Suprapubic skin (tissue), 4 donors: Measurements from ENCODE around the gene MGAT4C. TPM values are rescaled to one million over a fixed set of nuclear protein-coding genes. Genes with fewer than 3 reads are reported as not detected.
"Not testable (repeated sequence)": the region's sequence is repeated elsewhere in the genome, so short reads cannot be mapped to it uniquely, and the experiment has no call there.

Experiments used
- DNase-seq, 2 donors: peaks; one replicate each; pipeline ENCODE4 v3.0.0-alpha.2; 2019; ENCODE audit warnings: low spot score in 2 of 2
- H3K27ac ChIP-seq: fragments of 200-600 bp; sonication (generic); one replicate; pipeline ENCODE4 v1.5.1; 2019
- H3K27me3 ChIP-seq: fragments of 200-600 bp; sonication (generic); one replicate; pipeline ENCODE4 v1.5.1; 2019
- H3K36me3 ChIP-seq: fragments of 200-600 bp; sonication (generic); one replicate; pipeline ENCODE4 v1.5.1; 2019
- H3K4me1 ChIP-seq: fragments of 200-600 bp; sonication (generic); one replicate; pipeline ENCODE4 v1.5.1; 2019
- H3K4me3 ChIP-seq: fragments of 200-600 bp; sonication (generic); one replicate; pipeline ENCODE4 v1.5.1; 2019; ENCODE audit warnings: mild to moderate bottlenecking
- H3K9me3 ChIP-seq: fragments of 200-600 bp; sonication (generic); one replicate; pipeline ENCODE4 v1.5.1; 2019
- CTCF ChIP-seq, 2 donors: fragments of 200-600 bp in 1 of 2; fragments of 450-650 bp in 1 of 2; sonication (generic) in 1 of 2; IDR thresholded peaks; one replicate each; pipeline ENCODE4 v1.5.1; 2016 to 2019; ENCODE audit warnings: antibody characterized with exemption in 2 of 2, mild to moderate bottlenecking in 1 of 2, moderate library complexity in 1 of 2
- EP300 ChIP-seq: sonication (generic); formaldehyde crosslinking; IDR thresholded peaks from one replicate; pipeline ENCODE4 v1.6.1; 2017; ENCODE audit warnings: antibody characterized with exemption
- POLR2A ChIP-seq, 2 donors: fragments of 450-650 bp; IDR thresholded peaks; one replicate each; pipeline ENCODE4 v1.6.1; 2017; ENCODE audit warnings: antibody characterized with exemption in 2 of 2, mild to moderate bottlenecking in 2 of 2, moderate library complexity in 2 of 2
- POLR2AphosphoS5 ChIP-seq, 3 donors: sonication (generic); formaldehyde crosslinking; IDR thresholded peaks; one replicate each; pipeline ENCODE4 v1.6.1; 2017; ENCODE audit warnings: antibody characterized with exemption in 3 of 3
- WGBS: methylation state at CpG from one replicate; pipeline ENCODE4 v1.1.5; 2018; 5-methylcytosine and 5-hydroxymethylcytosine counted together
- total RNA-seq, 4 donors: library from RNA; depleted of rRNA; stranded (reverse); fragments of >200 nt; gene quantifications; one replicate each; pipeline ENCODE4 v1.1.0, GENCODE V29; 2016

Gene MGAT4C
- total RNA-seq, result under 1 TPM in 3 of 4 donors, not detected in 1; under 0.01 to 0.55 (median 0.26) TPM

DNA sequence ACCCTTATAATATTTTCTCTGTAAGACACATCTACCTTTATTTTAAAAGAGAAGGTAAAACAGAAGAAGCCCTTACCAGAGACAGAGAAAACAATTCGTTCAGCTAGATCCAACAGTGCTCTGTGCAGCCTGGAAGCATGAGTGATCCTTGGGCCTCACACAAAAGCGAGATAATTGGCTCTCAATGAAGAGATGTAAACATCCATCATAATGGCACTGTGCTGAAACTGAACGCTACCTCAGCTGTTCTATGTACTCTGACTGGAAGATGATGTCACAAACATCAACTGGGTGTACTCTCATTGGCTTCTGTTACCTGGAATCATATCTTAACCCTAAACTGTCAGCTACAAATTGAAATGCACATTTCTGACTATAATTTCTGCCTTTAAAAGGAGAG lies at the start of gene MGAT4C:
Gene MGAT4C, minus strand, starts transcription at position 229 of the 400 bp plus-strand sequence.
- Histone ChIP-seq H3K4me3 (no peak within 1 kb of the TSS), H3K4me1 (no peaks in the 10 kb centered on the region), H3K27me3 (no peaks in the 10 kb centered on the region), H3K36me3 (no peaks in the 10 kb centered on the region), H3K9me3 (no peaks in the 10 kb centered on the region), H3K27ac (no peak within 1 kb of the TSS)
- no peak for DNase-seq
- WGBS, result 25% methylated on average over 3 of the region's 3 CpGs
- TF ChIP-seq POLR2AphosphoS5 (IDR thresholded peaks at IDR 0.05), result no peak
- TF ChIP-seq POLR2A (IDR thresholded peaks at IDR 0.05), result no peak
- no peak for TF ChIP-seq EP300
- no peak for TF ChIP-seq CTCF (IDR thresholded peaks at IDR 0.05)

GRCh38 chr12:86296396-86296795 lies 40.2 kb upstream of the MGAT4C start:
- H3K9me3 ChIP-seq, H3K4me3 ChIP-seq, H3K27me3 ChIP-seq, H3K4me1 ChIP-seq, H3K27ac ChIP-seq, H3K36me3 ChIP-seq, DNase-seq: not testable (repeated sequence)
- no CpG with 5 or more reads among the region's 31 CpGs for WGBS

DNA sequence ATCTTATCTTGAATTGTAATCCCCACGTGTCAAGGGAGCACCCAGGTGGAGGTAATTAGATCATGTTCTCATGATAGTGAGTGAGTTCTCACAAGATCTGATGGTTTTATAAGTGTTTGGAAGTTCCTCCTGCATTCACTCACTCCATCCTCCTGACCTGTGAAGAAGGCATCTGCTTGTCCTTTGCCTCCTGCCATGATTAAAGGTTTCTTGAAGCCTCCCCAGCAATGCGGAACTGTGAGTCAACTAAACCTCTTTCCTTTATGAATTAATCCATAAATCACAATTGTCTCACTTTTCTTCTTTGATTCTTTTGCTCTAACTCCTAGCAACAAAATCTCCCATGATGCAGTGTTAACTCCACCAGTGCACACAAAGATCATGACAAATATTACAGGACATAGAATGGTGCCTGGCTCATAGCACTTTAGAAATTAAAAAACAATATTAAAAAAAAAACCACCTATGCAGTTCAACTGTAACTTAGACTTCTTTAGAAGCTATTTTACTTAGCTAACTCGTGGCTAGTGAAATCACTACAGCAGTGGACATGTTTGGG lies 37.6 kb upstream of the MGAT4C start:
- no peak overlapping the region for H3K4me3 ChIP-seq
- H3K4me1 ChIP-seq, result no peaks in the 10 kb centered on the region
- H3K27me3 ChIP-seq, result no peaks in the 10 kb centered on the region
- H3K27ac ChIP-seq, result no peak overlapping the region
- WGBS, result 48% methylated on average over 3 of the region's 3 CpGs
- no peak for DNase-seq
- H3K9me3 ChIP-seq, result no peaks in the 10 kb centered on the region
- TF ChIP-seq CTCF (IDR thresholded peaks at IDR 0.05) (no peak), POLR2A (IDR thresholded peaks at IDR 0.05) (no peak), EP300 (no peak), POLR2AphosphoS5 (IDR thresholded peaks at IDR 0.05) (no peak)
- no peaks in the 10 kb centered on the region for H3K36me3 ChIP-seq

GRCh38 chr12:86292480-86292879 lies 36.3 kb upstream of the MGAT4C start:
- H3K27me3 ChIP-seq, result no peaks in the 10 kb centered on the region
- WGBS, result 51% methylated on average over 3 of the region's 3 CpGs
- H3K27ac ChIP-seq, result no peak overlapping the region
- H3K4me1 ChIP-seq, result no peaks in the 10 kb centered on the region
- H3K36me3 ChIP-seq, result no peaks in the 10 kb centered on the region
- no peaks in the 10 kb centered on the region for H3K9me3 ChIP-seq
- no peak for DNase-seq
- no peak overlapping the region for H3K4me3 ChIP-seq
- TF ChIP-seq EP300 (no peak), CTCF (IDR thresholded peaks at IDR 0.05) (no peak), POLR2A (IDR thresholded peaks at IDR 0.05) (no peak), POLR2AphosphoS5 (IDR thresholded peaks at IDR 0.05) (no peak)

DNA sequence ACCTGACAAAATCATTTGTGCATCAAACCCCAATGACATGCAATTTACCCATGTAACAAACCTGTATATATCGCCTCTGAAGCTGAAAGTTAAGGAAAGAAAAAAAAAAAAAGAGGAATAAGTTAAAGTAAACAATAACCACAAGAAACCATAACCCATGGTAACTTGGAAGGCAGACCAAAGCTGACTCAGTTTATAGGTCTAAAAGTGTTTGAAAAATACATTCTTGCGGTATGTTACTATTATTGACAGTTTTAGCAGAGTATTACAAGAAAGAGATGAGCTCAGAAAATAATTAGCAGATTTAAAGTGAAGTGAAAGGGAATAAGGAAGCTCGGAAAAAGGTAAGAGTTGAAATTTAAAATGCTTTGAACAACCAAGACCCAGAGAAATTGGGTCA lies 34.4 kb upstream of the MGAT4C start:
- no peak overlapping the region for H3K4me3 ChIP-seq
- H3K36me3 ChIP-seq, result no peaks in the 10 kb centered on the region
- H3K4me1 ChIP-seq, result no peaks in the 10 kb centered on the region
- no peak overlapping the region for H3K27ac ChIP-seq
- H3K9me3 ChIP-seq, result no peaks in the 10 kb centered on the region
- H3K27me3 ChIP-seq, result no peaks in the 10 kb centered on the region
- WGBS, result 85% methylated on average over 3 of the region's 3 CpGs
- no peak for TF ChIP-seq CTCF (IDR thresholded peaks at IDR 0.05)
- TF ChIP-seq POLR2A (IDR thresholded peaks at IDR 0.05), result no peak
- TF ChIP-seq EP300, result no peak
- no peak for TF ChIP-seq POLR2AphosphoS5 (IDR thresholded peaks at IDR 0.05)
- no peak for DNase-seq

DNA sequence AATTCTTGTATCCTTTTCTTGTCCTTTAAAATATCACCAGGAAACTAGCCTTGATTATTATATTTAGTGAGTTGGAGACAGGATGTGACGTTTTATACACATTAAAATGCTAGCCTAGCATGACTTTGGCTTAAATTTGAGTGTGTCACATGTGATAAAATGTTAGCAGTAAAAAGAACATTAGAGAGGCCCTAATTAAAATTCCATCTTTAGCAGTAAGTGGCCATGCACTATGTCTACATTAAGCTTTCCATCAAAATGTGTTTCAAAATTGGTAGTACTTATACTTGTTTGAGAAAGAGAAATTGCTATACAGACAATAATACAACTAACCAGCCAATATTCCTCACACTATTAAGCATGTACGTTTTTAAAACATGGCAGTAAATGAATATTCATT lies 29.9 kb upstream of the MGAT4C start:
- WGBS, result 68% methylated on average over 2 of the region's 2 CpGs
- no peak overlapping the region for H3K4me3 ChIP-seq

More for the DNA sequence above, 29.9 kb upstream of the MGAT4C start:
- Histone ChIP-seq H3K27me3 (no peaks in the 10 kb centered on the region), H3K9me3 (no peaks in the 10 kb centered on the region), H3K27ac (no peak overlapping the region), H3K4me1 (no peaks in the 10 kb centered on the region), H3K36me3 (no peaks in the 10 kb centered on the region)
- no peak for TF ChIP-seq EP300
- TF ChIP-seq POLR2A (IDR thresholded peaks at IDR 0.05), result no peak
- TF ChIP-seq POLR2AphosphoS5 (IDR thresholded peaks at IDR 0.05), result no peak
- TF ChIP-seq CTCF (IDR thresholded peaks at IDR 0.05), result no peak
- DNase-seq, result no peak
